GM19467 (cell line): ENCODE data around the gene SPG11.

Source experiments
- ATAC-seq: cut with Tn5 transposase; IDR thresholded peaks from one replicate; pipeline ENCODE4 v1.9.1; 2021; ENCODE audit warnings: mild to moderate bottlenecking, moderate library complexity; ENCODE audit not compliant: unreplicated experiment

The SPG11 gene

DNA sequence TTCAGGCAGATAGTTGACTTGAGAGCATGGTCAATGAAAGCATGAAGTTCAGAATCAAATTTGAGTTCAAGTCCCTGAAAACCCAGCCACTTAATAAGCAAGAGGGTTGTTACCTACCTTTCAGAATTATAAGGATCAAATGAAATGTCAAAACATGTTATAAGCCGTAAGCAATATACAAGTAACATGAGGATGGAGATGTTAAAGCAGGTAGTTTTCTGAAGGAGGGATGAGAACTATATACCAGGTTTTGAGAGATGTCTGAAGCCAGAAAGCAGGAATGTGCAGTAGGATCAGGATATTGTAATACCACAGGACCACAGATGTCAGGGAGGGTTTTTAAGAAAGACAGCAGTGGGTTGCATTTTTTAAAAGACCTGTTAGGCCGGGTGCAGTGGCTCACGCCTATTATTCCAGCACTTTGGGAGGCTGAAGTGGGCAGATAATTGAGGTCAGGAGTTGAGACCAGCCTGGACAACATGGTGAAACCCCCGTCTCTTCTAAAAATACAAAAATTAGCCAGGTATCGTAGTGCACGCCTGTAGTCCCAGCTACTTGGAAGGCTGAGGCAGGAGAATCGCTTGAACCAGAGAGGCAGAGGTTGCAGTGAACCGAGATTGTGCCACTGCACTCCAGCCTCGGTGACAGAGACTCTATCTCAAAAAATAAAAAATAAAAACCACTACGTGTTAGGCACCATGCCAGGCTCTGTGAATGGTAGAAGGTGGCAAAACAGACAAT, 133.4 kb downstream of the SPG11 start:
- no peak for ATAC-seq

- ATAC-seq = no peak
Observed at GRCh38 chr15:44527241-44527640, 136.2 kb downstream of the SPG11 start.

GRCh38 chr15:44525018-44525417, 138.4 kb downstream of the SPG11 start:
- ATAC-seq = no peak

- ATAC-seq = no peak
Observed at GRCh38 chr15:44519537-44519936, 143.9 kb downstream of the SPG11 start.

- ATAC-seq = no peak
Observed at GRCh38 chr15:44516436-44516835, 147.0 kb downstream of the SPG11 start.
